GM18526 (cell line): Measurements from ENCODE around the gene R3HDML.

Experiments used
- POLR2A ChIP-seq: IDR thresholded peaks from 3 replicates; pipeline ENCODE4 v1.6.1; 2011; ENCODE audit not compliant: insufficient read length; ENCODE audit errors: extremely low read depth

The R3HDML gene

DNA sequence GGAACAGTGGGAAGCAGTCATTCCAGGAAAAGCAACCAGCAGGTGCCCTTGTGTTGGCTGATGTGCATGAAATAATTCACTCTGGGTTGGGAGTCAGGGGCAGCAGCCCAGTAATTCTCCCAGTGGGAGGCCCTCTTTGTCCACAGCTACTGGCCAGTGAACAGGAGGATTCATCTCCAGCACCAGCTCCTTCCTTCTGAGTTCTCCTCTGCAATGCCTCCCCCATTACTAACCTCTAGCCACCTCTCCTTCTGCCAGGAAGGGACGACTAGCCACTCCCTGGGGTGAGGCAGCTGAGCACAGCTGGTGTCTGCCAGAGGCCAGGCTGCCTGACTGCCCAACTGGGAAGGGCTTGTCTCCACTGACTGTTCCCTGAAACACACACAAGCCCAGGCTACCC is 12.5 kb upstream of the R3HDML start:
- TF ChIP-seq POLR2A, result no peak

DNA sequence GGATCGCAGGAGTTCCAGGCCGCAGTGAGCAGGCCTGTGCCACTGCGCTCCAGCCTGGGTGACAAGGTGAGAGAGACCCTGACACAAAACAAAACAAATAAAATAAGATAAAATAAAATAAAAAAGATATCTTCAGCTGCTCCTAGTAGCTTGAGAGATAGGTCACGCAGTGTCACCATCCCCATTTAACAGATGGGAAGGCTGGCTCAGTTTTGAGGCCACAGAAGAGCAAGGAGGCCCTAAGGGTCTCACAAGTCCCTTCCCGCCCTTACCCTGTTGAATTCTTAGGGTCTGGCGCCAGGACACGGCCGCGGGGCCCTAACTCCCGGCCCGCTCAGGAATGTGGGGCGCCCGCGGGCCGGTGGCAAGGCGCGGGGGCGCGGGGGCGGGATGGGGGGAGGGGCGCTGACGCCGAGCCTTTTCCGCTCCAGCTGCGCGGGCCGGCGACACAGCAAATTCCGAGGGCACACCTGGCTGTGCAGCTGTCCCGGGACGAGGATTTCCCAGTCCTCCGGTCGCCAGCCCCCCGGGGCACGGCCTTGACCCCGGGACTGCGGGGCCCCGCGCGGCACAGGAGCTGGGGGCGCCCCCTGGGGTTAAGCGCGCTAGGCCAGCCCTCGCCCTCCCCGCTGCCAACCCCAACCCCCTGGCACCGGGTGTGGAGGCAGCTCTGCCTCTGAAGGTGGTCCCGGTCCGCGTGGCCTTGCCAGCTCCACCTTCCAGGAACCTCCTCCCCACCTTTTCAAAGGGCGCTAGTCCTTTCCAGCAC is 10.3 kb upstream of the R3HDML start:
- TF ChIP-seq POLR2A, result no peak

DNA sequence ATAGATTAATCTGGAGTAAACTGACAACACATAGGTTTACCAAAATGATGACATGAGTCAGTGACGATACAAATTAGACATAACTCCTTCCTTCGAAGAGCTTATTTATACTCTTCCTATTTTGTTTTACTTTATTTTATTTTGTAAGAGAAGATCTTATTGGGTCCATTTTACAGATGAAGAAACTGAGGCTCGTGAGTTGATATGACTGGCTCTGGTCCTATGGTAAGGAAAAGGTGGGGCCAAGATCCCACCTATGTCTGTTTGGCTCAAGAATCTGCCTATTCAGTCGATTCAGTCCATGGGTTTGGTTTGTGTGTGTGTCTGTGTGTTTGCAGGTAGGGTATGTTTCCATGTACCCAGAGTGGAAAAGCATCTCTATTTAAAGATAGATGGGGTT is 8.4 kb upstream of the R3HDML start:
- no peak for TF ChIP-seq POLR2A

GRCh38 chr20:44331201-44331600 is 5.6 kb upstream of the R3HDML start:
- TF ChIP-seq POLR2A, result no peak

DNA sequence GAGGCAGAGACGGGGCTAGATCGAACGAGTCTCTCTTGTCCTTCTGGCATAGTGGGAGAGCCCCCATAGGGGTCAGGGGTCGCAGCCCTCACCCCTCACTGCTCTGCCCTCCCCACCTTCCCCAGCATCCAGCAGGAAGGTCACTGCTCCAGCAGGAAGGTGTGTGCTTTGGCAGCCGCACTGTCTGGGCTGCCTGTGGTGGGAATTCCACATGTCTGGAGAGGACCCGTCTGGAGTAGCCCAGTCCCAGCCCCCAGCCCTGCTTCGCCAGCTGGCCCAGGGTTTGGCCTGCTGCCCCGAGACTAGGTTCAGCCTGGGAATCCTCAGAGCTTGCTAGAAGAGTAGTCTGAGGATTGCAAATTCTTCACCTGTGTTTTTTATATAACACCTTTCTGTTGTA is 2.5 kb upstream of the R3HDML start:
- TF ChIP-seq POLR2A, result no peak

- TF ChIP-seq POLR2A, result no peak
These were observed 2.1 kb upstream of the R3HDML start for GRCh38 chr20:44334709-44335108.

- no peak for TF ChIP-seq POLR2A
These were observed 1.2 kb upstream of the R3HDML start for GRCh38 chr20:44335675-44336074.

DNA sequence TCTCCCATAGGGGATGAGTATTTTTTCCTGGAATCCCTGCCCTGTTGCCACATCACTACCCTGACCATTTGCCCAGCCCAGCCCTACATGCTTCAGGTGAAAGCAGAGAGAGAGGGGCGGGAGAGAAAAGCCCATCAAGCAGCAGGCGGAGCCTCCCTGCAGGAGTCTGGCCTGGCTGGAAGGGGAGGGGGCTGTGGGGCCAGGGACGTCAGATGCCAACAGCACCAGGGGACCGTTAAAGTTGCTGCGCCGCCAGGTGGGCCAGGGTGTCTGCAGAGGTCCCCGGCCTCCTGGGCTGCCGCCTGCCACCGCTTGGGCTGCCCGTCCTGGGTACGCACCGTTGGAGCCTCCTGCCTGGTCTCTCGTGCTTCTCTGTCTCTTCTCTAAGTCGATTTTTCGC is 757 bp upstream of the R3HDML start:
- no peak for TF ChIP-seq POLR2A

DNA sequence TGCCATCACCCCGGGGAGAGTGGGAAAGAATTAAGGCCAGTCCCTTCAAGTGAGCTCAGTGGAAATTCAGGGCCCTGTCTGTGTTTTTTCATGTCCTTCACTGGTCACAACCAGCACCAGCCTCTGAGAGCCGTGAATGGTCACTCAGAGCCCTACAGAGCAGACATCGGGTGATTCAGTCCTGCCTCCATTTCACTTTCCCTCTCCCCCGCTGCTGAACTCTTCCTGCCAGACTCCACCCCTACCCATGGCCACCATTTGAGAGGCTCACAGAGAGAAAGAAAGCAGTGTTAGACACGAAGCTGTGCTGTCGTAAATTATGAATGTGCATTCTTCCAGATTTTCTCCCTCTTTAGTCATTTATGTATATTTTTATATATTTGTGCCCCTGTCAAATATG is 5.4 kb downstream of the R3HDML start:
- TF ChIP-seq POLR2A, result no peak

DNA sequence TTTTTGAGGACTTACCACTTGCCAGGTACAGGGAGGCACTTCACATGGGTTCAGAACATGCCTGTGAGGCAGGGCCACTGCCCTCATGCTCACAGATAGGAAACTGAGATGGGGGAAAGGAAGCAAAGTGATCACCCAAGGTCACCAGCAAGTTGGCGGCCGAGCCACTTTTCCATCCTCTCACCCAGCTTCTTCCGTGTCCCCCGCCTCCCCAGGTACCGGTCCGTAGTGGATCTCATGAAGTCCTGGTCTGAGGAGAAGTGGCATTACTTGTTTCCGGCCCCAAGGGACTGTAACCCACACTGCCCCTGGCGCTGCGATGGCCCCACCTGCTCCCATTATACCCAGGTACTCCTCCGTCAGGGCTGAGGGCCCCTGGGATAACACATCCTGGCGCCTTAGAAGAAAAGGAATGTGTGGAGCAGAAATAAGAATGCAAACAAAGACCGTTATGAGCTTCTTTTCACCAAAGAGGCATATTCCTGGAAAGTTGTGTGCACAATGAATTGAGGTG is 6.4 kb downstream of the R3HDML start:
- TF ChIP-seq POLR2A, result no peak

DNA sequence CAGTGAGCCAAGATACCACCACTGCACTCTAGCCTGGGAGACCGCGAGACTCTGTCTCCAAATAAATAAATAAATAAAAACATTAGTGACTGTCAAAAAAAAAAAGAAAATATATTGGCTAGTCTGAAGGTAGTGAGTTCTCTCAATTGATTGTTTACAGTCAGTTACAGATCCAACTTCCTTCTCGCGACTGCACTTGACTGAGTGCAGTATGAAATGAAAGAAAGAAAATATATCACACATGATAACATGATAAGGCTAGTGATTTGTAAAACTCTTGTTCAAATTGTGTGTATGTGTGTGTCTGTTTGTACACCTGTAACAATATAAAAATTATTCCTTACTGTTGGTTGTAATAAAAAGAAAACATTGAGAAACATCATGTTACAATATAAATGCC is 7.9 kb downstream of the R3HDML start:
- no peak for TF ChIP-seq POLR2A

GRCh38 chr20:44345147-44345546 is 8.3 kb downstream of the R3HDML start:
- no peak for TF ChIP-seq POLR2A

DNA sequence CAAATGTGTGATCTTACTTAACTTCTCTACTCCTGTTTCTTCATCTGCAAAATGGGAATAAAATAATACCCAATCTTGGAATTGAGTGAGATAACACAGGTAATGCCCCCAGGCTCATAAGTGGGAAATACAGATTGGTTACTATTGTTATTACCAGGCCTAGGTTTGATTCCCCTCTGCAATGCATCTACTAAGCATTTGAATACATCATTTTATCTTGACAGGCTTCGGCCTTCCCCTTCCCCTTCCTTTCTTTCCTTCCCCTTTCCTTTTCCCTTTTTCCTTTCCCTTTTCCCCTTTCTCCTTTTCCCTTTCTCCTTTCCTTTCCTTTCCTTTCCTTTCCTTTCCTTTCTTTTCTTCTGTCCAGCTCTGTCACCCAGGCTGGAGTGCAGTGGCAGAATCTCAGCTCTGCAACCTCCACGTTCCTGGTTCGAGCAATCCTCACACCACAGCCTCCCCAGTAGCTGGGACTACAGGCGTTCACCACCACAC is 11.4 kb downstream of the R3HDML start:
- no peak for TF ChIP-seq POLR2A

DNA sequence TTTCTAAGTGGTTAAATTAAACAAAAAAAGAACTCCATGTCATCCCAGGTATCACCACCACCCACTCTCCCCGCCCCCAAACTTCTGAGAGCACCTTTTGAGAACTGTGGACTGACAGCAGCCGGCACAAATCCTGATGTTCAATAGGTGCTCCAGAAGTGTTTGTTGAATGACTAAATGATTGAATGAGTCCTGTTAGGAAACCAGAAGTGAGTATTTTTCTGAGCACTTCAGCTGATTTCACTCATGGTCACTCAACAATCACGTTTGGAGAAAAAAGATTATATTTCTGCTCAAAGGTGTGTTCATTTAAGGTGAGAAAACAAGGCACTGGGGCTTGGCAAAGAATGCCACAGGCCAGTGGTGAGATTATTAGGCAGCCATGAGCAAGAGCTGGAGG is 12.5 kb downstream of the R3HDML start:
- no peak for TF ChIP-seq POLR2A

- TF ChIP-seq POLR2A, result no peak
These were observed 13.7 kb downstream of the R3HDML start for GRCh38 chr20:44350567-44350966.

GRCh38 chr20:44354979-44355497 is 18.2 kb downstream of the R3HDML start:
- TF ChIP-seq POLR2A, result no peak

- no peak for TF ChIP-seq POLR2A
These were observed 18.9 kb downstream of the R3HDML start, which contains the start of gene HNF4A for GRCh38 chr20:44355498-44356352. Gene HNF4A (plus strand): TSS chr20:44355699. CDS start chr20:44355805, 106 bp downstream.
